ENCODE results near the gene SORCS2.

The SORCS2 gene

DNA sequence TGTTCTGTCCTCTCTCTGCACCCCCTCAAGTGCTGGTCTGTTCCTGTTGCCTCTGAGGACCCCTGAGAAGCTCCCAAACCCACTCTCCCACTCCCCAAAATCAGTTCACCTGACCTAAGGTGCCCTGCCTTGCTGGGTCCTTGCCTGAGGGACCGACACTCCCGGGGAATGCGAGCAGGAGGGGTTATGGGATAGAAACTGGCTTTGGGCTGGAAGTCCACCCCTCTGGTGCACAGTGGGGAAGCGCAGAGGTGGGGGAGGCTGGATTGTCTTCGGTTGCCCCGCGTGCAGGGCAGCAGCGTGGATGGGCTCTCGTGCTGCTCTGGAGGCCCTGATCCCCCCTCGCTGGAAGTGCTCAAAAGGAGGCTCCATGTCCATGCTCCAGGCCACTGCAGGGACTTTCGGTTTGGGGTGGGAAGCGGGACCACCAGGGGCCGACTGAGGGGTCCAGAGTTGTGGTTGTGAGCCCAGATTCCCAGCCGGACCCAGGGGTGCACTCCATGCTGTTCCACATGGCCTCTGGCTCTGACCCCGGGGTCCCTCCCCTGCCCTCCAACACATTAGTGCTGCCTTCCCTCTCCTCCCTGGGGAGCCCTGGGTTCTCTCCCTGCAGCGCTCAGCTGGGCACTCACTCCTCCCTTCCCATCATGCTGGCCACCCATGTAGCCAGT, 7.6 kb downstream of the SORCS2 start:
- H3K4me3 ChIP-seq (ENCODE audit: low read length), result no peak overlapping the region
- DNase-seq (ENCODE audit: low read depth), result no peak
- TF ChIP-seq, protein P1, sequence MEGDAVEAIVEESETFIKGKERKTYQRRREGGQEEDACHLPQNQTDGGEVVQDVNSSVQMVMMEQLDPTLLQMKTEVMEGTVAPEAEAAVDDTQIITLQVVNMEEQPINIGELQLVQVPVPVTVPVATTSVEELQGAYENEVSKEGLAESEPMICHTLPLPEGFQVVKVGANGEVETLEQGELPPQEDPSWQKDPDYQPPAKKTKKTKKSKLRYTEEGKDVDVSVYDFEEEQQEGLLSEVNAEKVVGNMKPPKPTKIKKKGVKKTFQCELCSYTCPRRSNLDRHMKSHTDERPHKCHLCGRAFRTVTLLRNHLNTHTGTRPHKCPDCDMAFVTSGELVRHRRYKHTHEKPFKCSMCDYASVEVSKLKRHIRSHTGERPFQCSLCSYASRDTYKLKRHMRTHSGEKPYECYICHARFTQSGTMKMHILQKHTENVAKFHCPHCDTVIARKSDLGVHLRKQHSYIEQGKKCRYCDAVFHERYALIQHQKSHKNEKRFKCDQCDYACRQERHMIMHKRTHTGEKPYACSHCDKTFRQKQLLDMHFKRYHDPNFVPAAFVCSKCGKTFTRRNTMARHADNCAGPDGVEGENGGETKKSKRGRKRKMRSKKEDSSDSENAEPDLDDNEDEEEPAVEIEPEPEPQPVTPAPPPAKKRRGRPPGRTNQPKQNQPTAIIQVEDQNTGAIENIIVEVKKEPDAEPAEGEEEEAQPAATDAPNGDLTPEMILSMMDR (conservative IDR thresholded peaks at IDR 0.05; ENCODE audit: low read length), result no peak

DNA sequence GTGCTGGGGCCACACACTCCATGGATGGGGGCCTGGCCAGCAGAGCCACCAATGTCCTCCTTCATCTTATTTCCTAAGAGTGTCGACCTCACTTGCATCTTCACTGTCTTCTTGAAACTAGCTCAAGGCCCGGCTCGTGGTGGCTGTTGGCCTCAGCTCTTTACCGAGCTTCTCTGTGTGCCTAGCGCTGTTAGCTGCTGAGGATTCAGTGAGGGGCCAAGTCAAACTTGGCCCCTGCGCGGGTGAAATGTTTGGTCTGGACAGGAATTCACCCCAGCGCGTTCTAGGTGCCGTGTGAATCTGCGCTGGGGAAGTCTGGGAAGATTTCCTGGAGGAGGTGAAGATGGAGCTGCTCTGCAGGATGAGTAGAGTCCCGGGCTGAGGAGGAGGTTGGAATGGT, 8.5 kb downstream of the SORCS2 start:
- TF ChIP-seq, protein P1 (conservative IDR thresholded peaks at IDR 0.05; ENCODE audit: low read length), result no peak
- DNase-seq (ENCODE audit: low read depth), result no peak
- no peak overlapping the region for H3K4me3 ChIP-seq (ENCODE audit: low read length)

DNA sequence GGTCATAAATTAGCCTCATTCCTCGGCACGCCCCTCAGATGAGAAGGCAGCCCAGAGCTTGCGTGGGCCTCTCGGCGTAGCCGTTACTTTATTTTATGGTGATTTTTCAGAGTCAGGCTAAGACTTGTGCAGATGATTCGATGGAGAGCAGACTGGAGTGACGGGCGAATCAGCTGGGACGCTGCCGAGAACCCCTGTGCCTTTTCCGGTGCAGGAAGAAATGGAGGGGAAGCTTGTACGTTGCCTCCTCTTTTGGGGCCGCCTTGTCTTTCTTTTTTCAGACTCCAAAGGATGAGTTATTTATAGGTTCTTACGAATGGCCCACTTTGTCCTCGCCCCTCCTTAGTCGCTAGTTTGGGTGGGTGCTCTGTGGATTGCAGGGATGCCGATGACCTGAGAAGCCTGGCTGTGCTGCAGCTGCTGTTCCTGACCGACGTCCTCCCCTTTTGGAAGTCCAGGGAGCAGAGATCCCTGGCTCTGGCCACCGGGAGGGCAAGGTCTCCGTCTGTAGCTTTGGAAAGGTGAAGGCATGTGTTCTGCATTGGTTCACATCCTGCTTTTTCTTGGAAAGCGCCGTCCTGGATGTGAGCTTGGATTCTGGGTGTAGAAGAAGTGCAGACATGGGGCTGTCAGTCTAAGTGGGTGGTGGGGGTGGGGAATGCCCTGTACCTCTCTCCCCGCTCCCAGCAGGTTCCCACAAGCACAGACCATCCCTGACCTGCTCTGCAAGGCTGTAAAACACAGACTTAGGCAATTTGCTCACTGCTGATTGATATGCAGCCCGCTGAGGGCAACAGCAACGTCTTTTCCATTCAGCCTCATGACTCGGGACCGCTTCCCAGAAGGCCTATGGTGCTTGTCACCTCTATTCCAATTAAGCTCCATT, 9.3 kb downstream of the SORCS2 start:
- no peak overlapping the region for H3K4me3 ChIP-seq (ENCODE audit: low read length)
- TF ChIP-seq, protein P1 (conservative IDR thresholded peaks at IDR 0.05; ENCODE audit: low read length), result no peak
- no peak for DNase-seq (ENCODE audit: low read depth)

DNA sequence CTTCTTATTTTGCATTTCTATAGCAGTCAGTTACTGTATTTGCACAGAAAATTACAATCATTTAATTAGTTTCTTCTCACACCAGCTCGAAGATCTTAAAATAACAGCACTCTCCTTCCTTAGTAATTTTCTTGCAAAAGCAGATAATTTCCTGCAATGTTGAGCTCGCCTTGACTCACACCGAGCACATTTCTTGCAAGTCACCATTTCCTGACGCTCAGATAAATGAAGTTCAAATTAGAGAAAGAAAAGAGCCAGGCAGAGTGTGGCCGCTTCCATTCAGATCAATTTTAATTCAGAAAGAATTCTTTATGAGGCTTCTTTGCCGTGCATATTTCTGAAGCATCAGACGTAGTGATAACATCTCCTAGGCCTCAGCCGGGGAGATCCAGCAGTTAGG, 10.1 kb downstream of the SORCS2 start:
- TF ChIP-seq, protein P1 (conservative IDR thresholded peaks at IDR 0.05; ENCODE audit: low read length), result no peak
- peak; percentile 38 for DNase-seq (ENCODE audit: low read depth)
- H3K4me3 ChIP-seq (ENCODE audit: low read length), result no peak overlapping the region

DNA sequence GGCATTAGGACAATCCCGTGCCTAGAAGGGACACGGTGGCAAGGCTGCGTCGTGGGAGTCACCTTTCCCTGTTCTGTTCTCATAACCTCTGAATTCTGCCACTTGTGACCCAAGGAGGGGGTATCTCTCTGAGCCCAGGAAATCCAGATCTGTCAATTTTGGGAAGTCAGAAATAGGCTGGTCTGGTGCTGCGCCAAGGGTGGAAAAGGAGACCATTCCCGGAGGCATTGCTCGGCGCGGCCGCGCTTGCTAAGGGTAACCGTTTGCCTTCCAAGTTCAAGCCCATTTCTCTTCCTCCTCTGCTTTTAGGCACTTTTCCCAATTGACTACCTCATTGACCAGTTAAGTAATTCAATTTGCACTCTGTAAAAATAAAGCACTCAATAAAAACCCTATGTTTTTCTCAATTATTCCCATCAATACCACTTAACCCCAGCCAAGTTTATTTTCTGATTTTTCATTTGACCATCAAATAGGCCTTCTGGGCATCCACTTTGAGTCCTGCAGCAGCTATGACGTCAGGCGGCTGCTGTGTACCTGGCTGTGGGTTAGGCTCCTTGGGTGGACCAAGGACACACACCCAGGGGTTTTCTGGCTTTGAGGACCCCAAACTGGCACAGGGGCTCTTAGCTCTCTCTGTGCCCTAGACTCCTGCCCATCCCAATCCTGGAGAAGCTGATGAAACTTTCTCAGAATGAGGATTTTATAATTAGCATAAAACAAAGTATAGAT, 12.5 kb downstream of the SORCS2 start:
- H3K4me3 ChIP-seq (ENCODE audit: low read length), result no peak overlapping the region
- no peak for DNase-seq (ENCODE audit: low read depth)
- TF ChIP-seq, protein P1 (conservative IDR thresholded peaks at IDR 0.05; ENCODE audit: low read length), result no peak

GRCh38 chr4:7206385-7206784, 14.0 kb downstream of the SORCS2 start:
- TF ChIP-seq, protein P1 (conservative IDR thresholded peaks at IDR 0.05; ENCODE audit: low read length), result no peak
- DNase-seq (ENCODE audit: low read depth), result peak; percentile 69
- H3K4me3 ChIP-seq (ENCODE audit: low read length), result no peak overlapping the region

All from AG10803 (cell line).